Fibroblast of peridontal ligament (primary cell): ENCODE measurements around the gene CYP26B1.

Experiments used
- DNase-seq: peaks from one replicate; pipeline ENCODE4 v3.0.0-alpha.2; 2010; ENCODE audit errors: extremely low read depth

The CYP26B1 gene

GRCh38 chr2:72147303-72147971, at the start of gene CYP26B1:
CYP26B1 (minus strand) TSS chr2:72147862; CDS start chr2:72147834, 28 bp downstream.
- no peak for DNase-seq

- DNase-seq = no peak
Measured at GRCh38 chr2:72193723-72194122, 46.1 kb upstream of the CYP26B1 start.

GRCh38 chr2:72191441-72191840, 43.8 kb upstream of the CYP26B1 start:
- no peak for DNase-seq

GRCh38 chr2:72185206-72185605, 37.5 kb upstream of the CYP26B1 start:
- DNase-seq = no peak

GRCh38 chr2:72183466-72183865, 35.8 kb upstream of the CYP26B1 start:
- DNase-seq = no peak

GRCh38 chr2:72183016-72183415, 35.4 kb upstream of the CYP26B1 start:
- DNase-seq = no peak

GRCh38 chr2:72182547-72182946, 34.9 kb upstream of the CYP26B1 start:
- DNase-seq = no peak

GRCh38 chr2:72181616-72182015, 34.0 kb upstream of the CYP26B1 start:
- DNase-seq = no peak

- no peak for DNase-seq
Measured at GRCh38 chr2:72180351-72180750, 32.7 kb upstream of the CYP26B1 start.

GRCh38 chr2:72178551-72178950, 30.9 kb upstream of the CYP26B1 start:
- DNase-seq = no peak

GRCh38 chr2:72176281-72176680, 28.6 kb upstream of the CYP26B1 start:
- no peak for DNase-seq

- no peak for DNase-seq
Measured at GRCh38 chr2:72175636-72176035, 28.0 kb upstream of the CYP26B1 start.

- no peak for DNase-seq
Measured at GRCh38 chr2:72173640-72174321, 26.1 kb upstream of the CYP26B1 start.

- DNase-seq = no peak
Measured at GRCh38 chr2:72172478-72172877, 24.8 kb upstream of the CYP26B1 start.

- DNase-seq = no peak
Measured at GRCh38 chr2:72166279-72166678, 18.6 kb upstream of the CYP26B1 start.

- DNase-seq = no peak
Measured at GRCh38 chr2:72165792-72166191, 18.1 kb upstream of the CYP26B1 start.

- no peak for DNase-seq
Measured at GRCh38 chr2:72162574-72162973, 14.9 kb upstream of the CYP26B1 start.

- DNase-seq = no peak
Measured at GRCh38 chr2:72159211-72159993, 11.7 kb upstream of the CYP26B1 start.

GRCh38 chr2:72157871-72158771, 10.5 kb upstream of the CYP26B1 start:
- DNase-seq = no peak

- DNase-seq = no peak
Measured at GRCh38 chr2:72156872-72157271, 9.2 kb upstream of the CYP26B1 start.

- no peak for DNase-seq
Measured at GRCh38 chr2:72155737-72156136, 8.1 kb upstream of the CYP26B1 start.

- DNase-seq = no peak
Measured at GRCh38 chr2:72155151-72155550, 7.5 kb upstream of the CYP26B1 start.
